HG02678 (cell line): Measurements from ENCODE around the gene FLNB.
"Not testable (repeated sequence)": the region's sequence is repeated elsewhere in the genome, so short reads cannot be mapped to it uniquely, and the experiment has no call there.

Experiments used
- ATAC-seq: cut with Tn5 transposase; IDR thresholded peaks from one replicate; pipeline ENCODE4 v1.9.1; 2021; ENCODE audit warnings: mild to moderate bottlenecking, moderate library complexity; ENCODE audit not compliant: unreplicated experiment

FLNB gene

DNA sequence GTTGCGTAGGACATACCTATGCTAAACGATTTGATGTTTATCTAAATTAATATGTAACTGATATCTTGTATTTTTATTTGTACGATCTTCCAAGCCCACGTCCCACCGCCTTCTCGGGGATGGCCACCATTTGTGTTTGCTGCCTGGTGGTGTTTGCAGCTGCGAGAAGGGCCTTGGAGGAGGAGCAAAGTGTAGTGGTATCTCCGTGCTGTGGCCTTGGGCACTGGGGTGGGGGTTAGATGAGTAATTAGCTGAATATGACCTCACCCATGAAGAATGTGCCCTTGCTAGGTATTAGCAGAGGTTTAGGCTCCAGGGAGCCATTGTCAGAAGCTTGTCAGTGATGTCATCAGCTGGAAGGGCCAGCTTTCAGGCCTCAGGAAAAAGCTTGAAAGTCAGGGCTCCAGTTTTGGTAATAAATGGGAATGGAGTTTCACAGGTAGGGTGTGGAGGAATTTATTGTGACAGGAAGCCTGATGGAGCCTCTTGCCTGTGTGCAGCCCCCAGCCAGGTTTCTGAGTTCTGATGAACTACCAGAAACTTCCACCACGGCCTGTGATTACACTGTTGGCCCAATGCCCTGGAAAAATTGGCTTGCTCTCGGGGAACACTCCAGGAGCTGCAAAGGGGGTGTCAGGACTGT is 41.0 kb downstream of the FLNB start:
- no peak for ATAC-seq

DNA sequence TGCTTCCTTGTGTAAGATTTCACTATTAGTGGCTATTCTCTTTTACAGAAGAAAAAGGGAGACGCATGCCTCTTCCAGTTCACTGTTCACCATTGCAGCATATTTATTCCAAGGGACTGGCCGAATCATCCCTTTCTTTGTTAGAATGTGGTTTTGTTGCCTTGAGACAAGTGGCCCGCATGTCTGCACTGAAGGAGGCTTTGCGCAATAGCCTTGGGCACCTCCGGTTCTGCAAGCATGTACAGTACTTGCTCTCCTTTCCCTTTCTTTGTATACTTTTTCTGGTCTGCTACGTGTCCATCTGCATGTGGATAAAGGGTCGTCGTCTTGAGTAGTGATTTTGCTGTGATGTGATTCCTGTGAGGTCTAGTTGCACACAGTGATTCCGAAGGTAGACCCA is 43.0 kb downstream of the FLNB start:
- ATAC-seq = no peak

DNA sequence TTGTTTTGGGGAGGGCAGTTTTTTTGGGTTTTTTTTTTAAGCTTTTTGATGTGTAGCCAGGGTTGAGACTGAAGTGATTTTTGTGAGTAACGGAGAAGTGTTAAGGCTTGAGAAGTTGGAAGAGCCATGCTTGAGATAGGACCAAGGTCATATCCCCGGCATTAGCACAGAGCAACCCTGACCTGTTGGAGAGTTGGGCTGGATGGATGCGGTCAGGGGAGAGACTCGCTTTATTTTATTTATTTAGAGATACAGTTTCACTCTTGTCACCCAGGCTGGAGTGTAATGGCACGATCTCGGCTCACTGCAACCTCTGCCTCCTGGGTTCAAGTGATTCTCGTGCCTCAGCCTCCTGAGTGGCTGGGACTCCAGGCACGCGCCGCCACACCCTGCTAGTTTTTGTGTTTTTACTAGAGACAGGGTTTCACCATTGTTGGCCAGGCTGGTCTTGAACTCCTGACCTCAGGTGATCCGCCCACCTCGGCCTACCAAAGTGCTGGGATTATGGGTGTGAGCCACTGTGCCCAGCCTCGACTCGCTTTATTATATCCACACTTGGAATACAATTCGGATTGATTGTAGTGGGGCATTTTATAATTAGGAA is 43.5 kb downstream of the FLNB start:
- not testable (repeated sequence) for ATAC-seq

DNA sequence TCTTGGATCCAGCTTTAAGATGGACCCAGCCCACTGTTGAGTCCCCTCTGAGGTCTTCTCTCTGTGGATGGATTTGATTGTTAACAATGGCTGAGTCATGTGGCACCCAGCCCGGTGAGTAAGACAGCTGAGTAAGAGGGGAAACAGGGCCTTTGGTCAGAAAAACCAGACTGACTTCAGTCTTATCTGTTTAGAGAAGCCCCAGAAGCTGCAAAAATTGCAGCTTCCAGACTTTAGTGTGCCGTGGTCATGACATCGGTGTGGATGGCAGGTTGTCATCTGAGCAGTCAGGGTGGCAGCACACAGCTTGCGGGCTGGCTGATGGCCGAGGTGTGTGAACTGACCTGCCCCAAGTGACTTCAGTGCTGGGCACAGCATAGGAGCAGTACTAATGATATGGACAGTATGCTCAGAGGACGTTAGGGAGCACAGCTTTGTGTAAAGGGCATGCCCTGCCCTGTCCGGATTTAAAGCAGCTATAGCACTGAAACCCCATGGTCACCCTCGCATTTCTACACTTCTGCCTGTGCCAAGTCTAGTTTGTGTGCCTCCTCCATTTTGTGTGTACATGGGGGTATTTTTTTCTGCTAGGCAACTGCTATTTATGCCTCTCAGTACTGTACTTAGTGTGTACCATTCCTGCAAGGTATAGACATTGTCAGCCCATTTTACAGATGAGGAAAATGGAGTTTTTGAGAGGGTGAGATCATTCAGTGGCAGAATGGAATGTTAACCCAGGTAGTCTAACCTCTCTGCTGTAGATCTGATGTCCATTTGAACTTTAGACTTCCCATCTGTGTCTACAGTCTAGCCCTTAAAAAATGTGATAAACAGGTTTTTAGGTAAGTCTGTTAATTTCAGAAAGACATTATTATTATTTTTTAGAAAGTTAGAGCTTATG is 44.4 kb downstream of the FLNB start:
- ATAC-seq = no peak

DNA sequence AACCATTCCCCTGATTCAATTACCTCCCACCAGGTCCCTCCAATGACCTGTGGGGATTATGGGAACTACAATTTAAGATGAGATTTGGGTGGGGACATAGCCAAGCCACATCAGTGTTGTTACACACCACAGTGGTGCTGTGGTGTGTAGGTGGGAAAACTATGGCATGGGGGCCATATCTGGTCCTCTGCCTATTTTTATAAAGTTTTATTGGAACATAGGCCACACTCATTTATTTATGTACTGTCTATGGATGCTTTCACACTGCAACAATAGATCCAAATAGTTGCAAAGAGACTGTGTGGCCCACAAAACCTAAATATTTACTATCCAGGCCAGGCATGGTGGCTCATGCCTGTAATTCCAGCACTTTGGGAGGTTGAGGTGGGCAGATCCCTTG is 46.4 kb downstream of the FLNB start:
- ATAC-seq = no peak

DNA sequence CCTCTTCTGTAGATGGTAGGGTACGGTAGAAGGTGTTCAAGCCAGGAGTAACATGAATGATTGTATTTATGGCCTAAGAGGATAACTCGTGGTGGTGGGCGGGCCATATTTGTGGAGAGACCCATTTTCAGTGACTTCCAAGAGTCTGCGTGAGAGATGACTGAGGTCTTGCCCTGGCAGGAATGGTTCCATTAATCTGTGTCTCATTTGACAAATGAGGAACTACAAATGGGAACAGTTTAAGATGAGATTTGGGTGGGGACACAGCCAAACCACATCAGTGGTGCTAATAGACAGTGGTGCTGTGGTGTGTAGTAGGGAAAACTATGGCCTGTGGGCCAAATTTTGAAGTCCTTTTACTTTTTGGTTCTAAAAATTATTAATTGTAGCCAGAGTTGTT is 47.1 kb downstream of the FLNB start:
- no peak for ATAC-seq

DNA sequence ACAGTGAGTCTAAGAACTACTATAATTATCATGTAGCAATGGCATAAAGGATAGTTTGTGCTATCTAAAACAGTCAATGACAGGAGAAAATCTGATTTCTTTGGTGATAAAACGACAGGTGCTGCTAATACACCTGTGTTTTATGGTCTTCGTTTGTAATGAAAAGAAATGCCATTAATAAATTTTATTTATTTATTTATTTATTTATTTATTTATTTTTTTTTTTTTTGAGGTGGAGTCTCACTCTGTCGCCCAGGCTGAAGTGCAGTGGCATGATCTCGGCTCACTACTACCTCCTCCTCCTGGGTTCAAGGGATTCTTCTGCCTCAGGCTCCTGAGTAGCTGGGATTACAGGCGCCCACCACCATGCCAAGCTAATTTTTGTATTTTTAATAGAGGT is 47.7 kb downstream of the FLNB start:
- not testable (repeated sequence) for ATAC-seq

DNA sequence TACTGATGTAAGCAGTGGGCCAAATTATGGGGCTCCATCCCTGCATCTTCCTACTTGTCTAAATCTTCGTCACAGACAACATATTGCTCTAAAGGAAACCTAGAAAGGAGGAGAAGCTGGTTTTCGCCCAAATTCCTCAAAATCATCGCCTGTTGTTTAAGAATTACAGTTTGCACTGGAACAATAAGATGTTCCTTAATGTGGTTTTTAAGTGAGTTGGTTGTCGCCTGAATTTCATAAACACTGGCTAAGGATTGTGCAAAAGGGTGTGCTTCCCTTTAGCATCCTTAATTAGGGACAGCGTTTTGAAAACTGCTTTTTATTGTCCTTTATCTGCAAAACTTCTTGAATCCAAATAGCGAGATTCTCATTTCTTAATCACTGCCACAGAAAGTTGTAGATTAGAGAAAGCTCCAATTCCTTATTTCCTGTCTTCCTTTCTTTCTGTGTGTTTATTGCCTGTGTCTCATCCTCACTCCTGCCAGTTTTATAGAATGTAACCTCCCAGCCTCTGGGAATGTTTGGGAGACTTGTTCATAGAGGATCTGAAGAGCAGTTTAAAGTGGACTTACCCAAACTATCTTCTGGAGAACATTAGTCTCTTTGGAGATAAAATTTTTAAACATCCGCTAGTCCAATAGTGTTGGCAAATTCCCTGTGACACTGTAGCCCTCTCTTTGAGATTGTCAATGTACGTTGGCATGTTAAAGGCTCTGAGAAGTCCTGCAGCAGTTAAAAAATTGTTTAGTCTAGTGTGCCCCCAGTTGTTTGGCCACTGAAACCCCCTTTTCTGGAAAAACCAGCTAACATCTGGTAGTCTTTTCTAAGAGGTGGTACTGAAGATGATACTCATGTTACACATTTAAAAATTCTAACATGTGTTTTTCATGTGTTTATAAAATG is 50.4 kb downstream of the FLNB start:
- no peak for ATAC-seq

DNA sequence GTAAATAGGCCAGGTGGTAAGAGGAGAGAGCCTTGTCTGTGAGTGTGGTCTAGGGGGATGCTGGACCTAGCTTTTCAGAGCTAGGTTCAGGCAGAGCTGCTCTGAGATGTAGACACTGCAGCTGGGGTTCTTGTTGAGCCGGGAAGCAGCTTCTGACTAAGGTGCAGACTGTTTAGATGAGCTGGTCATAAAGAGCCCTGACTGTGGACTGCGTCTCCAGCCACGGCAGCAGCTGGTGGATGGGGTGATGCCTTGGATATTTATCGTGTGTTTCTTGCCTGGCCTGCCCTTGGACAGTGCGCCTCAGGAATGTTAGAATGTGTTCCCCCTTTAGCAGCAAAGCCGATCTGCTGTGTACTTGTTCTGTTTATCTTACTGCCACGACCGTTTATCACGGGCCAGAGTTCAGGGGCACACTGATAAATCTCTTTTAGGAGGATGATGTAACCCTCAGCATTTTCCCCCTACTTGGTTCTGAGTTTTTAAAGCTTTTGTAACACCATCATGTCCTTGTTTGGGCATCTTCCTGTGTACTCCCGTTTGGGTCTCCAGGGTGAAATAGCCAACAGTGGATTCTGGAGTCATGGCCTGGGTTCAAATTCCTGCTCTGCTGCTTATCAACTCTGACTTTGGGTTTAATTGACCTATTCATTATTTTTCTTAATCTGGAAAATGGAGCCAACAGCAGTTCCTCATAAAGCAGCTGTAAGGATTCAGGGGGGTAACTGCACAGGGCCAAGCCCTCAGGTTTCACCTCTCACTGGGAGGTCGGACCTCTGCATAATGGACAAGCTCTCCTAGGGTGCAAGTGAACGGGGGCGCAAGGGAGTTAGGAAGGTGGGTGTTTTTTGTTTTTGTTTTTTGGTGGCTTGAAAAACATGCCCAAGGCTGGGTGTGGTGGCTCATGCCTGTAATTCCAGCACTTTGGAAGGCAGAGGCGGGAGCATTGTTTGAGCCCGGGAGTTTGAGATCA is 51.4 kb downstream of the FLNB start:
- ATAC-seq = no peak

DNA sequence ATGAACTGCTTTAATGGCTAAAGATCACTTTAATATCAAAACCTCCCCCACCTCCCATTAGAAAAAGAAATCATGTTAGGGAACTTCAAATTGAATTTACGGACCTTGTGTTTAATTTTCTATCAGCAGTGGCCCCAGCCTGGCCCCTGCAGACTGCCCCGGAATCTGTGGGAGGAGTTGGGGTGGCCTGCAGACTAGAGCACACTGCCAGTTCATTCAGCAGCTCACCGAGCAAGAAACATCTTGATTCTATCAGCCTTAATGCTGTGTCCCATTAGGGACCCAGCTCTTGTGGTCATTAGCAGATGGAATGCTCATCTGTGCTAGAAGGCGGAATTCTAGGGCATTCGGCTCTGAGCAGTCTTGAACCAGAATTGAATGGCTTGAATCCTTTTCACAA is 54.2 kb downstream of the FLNB start:
- ATAC-seq = no peak

DNA sequence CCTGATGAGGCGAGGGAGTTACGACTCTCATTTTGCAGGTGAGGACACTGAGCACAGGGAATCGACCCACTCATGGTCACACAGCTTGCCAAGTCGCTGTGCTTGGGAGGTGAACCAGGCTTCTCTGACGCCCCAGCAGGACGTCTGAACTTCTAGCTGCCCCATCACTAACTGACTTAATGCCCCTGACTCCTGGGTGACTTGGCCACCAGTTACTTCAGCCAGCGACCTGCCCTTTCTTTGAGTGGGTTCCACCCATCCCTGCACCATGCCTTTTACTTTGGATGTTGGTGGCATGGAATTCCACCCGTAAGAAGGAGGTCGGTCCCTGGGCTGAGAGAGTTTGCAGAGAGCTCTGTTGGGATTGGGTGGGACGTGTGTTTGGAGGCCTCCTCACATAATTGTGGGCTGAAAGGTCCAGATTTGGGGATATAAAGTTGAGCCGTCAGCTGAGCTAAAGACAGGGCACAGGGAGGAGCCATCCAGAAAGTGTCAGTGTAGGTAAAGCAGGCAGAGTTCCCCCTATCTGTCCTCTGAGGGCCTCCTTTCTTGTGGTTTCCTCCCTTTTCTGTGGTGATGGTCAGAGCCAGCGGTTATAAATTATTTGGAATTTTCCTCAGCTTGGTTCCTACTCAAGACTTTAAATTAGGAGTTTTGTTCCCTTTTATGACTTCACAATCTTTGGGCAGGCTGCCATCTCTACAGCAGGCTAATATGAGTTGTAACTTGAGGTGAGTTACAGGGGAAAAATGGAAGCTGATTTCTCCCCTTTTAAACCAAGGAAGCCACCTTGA is 55.0 kb downstream of the FLNB start:
- ATAC-seq = no peak

DNA sequence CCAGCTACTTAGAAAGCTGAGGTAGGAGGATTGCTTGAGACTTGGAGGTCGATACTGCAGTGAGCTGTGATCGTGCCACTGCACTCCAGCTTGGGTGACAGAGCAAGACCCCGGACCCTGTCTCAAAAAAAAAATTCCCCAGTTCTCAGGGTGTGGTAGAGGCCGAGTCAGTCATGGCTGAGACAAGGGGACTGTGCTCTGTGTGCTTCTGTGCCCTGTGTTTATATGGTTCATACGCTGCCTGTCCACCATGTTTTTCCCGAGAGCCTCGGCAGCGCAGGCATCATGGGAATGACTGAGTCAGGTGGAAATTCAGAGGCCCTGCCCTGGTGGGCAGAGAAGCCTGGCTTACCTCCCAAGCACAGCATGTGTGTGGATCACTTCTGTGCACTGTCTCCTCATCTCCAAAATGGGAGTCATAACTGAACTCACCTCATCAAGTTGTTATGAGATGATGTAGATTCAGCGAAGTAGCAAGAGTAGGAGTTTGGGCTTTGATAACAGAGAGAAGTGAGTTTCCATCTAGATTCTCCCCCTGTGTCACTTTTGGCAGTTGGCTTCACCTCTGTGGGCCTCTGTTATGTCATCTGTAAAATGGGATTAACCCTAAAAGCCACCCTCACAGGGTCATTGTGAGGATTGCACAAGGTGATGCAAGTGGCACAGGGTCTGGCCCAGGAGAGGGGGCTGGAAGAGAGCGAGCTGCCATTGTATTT is 56.9 kb downstream of the FLNB start:
- ATAC-seq = no peak

DNA sequence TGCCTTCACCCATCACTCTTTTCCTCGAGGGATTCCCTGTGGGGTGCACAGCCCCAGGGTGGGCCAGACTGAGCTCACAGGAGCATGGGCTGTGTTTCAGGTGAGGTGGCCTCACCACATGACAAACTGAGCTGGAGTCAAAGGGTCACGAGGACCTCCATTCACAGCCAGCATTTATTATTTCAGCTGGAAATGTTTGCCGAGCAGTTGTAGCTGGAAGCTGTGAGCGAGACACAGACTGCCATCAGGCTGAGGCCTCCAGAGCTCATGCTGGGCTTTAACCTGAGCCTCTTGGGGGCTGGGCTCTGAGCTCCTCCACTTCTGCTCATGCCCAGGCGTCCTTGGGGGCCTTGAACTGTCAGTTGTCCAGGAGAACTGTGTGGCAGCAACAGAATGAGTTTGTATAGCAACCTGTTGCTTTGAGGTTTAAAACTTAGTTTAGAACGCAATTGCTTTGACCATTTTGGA is 57.5 kb downstream of the FLNB start:
- ATAC-seq = no peak

DNA sequence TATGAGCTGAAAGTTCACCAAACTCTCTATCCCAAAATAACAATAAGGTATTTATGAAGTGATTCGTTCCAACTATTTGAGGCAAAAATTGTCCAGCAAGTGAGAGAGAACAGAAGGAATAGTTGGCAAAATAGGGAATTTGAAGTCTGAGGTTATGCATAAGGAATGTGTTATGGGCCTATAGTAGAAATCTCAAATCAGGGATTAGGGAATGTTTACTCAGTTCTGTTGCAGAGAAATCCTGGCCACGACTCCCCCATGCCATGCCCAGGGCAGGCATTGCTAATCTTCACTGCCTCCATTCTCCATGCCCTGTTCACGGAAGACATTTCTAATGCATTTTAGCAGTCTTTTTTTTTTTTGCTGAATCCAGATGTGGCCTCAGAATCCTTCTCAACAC is 58.6 kb downstream of the FLNB start:
- ATAC-seq = no peak

DNA sequence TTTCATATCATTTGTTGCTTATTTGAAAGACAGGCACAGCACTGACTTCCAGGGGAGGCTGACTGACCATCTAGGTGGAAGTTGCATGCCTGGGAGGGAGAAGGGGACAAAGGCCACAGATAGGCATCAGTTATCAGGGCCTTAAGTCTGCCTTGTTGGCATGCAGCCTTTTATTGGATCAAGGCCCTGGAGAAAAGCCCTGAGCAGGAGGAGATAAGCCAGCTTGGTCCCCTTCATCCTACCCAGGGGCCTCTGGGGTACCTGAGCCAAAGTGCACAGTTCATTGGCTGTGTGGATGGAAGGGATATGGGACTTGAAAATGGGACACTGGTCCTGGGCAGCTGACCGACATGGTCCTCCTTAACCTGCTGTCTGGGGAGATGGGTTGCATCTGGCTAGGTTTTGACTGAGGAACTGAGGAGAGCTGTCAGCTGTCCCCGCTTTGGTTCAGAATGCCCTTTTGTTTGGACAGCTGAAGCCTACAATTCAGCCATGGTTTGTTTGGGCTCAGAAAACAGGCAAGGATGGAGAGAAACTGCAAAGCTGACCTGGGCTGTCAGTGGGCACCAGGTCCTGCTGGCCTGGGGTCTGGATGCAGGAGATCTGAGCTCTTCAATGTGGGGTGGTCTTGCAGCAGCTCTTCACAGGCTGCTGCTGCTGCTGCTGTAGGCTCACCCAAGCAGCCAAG is 60.0 kb downstream of the FLNB start:
- ATAC-seq = no peak

DNA sequence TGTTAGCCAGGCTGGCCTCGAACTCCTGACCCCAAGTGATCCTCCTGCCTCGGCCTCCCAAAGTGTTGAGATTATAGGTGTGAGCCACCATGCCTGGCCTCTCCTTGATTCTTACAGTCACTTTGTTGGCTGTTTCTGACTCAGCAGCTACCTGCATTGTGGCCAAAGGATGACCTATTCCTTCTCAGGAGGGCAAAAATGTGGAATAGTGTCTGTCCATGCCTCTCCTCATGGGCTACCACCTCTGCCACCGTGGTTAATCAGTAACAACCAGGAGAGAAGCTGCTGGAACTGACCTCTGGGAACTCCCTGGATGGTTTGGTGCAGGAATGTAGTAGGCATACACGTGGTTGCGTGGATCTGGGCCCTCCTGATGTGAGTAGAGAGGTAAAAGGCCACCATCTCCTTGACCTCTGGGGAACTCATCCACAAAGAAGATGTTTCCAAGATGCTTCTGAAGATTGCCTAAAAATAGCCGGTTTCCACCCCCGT is 63.3 kb downstream of the FLNB start:
- no peak for ATAC-seq

DNA sequence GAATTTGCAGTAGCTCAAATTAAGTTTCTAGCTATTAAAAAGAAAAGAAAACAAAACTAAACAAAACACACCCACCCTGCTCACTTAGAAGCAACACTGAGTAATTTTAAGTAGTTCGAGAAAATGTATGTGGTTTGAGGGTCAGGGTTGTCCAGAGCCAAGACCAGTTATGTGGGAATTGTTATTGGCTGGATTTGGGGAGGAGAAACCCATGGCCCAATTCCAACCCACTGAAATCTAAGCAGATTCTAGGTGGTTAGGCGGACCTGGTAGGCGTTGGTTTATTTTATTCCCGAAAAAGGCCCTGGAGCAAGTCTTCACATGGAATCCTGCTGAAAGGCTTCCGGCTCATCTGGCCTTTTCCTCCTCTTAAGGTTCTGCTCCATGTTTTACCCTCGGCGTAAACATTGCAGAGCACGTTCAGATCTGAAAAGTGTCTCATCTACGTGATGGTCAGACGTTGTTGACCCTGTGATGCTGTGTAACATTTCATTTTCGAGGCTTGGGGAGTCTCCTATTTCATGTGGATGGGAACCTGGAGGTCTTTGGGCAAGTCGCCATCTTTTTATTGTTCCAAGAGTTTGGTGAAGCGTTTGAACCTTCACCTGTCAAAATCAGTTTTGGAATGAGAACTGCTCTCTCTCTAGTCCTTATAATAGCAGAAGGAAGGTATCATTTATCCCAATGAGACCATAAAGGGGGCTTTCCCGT is 64.0 kb downstream of the FLNB start:
- ATAC-seq = no peak
